ENCODE results near the gene IL1RAPL1.

IL1RAPL1 gene

DNA sequence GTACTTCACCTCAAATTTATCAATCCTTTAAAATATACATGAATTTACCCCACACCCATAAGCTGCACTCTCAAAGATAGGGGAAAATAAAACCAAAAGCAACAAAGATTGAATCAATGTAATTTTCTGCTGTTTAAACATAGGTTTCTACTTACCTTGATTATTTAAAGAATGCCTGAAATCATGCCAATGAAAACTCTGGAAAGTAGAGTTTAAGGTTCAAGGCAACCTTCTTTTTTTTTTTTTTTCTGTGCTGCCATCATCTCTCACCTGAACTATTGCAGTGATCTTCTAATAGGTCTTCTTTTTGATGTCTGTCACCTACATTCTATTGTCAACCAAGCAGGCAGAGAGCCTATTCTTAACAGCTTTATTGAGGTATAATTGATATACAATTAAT lies 682.1 kb downstream of the IL1RAPL1 start:
- no peaks in the 10 kb centered on the region for H3K27me3 ChIP-seq (ENCODE audit: control insufficient read depth in 1 of 2, insufficient read depth in 2 of 2, low read length in 2 of 2)
- no peaks in the 10 kb centered on the region for H3K36me3 ChIP-seq (ENCODE audit: control insufficient read depth in 1 of 2, insufficient read depth in 2 of 2, low read length in 2 of 2)
- H3K4me1 ChIP-seq (ENCODE audit: control insufficient read depth in 1 of 2, insufficient read depth in 2 of 2, low read length in 2 of 2) = no peaks in the 10 kb centered on the region
- no peak overlapping the region for H3K9ac ChIP-seq (ENCODE audit: low read depth in 1 of 2, low read length in 2 of 2)
- no peak overlapping the region for H3K4me3 ChIP-seq (ENCODE audit: low read depth in 1 of 2, low read length in 2 of 2)
- peaks cover 0 to 3% of the 10 kb centered on the region in 2 donors for H3K9me3 ChIP-seq (ENCODE audit: control insufficient read depth in 1 of 2, low read length in 2 of 2)
- H3K27ac ChIP-seq (ENCODE audit: low read depth, low read length) = no peak overlapping the region

GRCh38 chrX:29274517-29274916 lies 687.3 kb downstream of the IL1RAPL1 start:
- H3K27me3 ChIP-seq (ENCODE audit: control insufficient read depth in 1 of 2, insufficient read depth in 2 of 2, low read length in 2 of 2) = no peaks in the 10 kb centered on the region
- no peak overlapping the region for H3K4me3 ChIP-seq (ENCODE audit: low read depth in 1 of 2, low read length in 2 of 2)
- H3K27ac ChIP-seq (ENCODE audit: low read depth, low read length) = no peak overlapping the region
- no peak overlapping the region for H3K9ac ChIP-seq (ENCODE audit: low read depth in 1 of 2, low read length in 2 of 2)
- H3K36me3 ChIP-seq (ENCODE audit: control insufficient read depth in 1 of 2, insufficient read depth in 2 of 2, low read length in 2 of 2) = no peaks in the 10 kb centered on the region
- peaks cover 0 to 3% of the 10 kb centered on the region in 2 donors for H3K9me3 ChIP-seq (ENCODE audit: control insufficient read depth in 1 of 2, low read length in 2 of 2)
- no peaks in the 10 kb centered on the region for H3K4me1 ChIP-seq (ENCODE audit: control insufficient read depth in 1 of 2, insufficient read depth in 2 of 2, low read length in 2 of 2)

DNA sequence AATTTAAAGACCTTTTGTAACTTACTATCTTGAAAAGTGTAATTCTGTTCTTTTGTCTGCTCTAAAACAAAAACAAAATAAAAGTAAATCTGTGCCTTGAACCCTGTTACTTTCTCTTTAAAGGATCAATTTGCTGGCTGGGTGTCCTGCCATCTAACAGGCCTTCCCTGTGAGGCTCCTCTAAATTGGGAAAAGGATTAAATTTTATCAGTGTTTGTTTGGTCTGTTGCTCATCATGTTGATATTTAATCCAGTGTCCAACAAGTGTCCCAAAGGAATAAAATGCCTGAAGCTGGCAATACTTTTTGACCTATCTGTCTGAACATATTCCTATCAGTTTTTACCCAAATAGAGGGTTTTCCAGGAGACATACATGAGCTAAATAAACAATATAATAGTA lies 688.7 kb downstream of the IL1RAPL1 start:
- no peak overlapping the region for H3K4me3 ChIP-seq (ENCODE audit: low read depth in 1 of 2, low read length in 2 of 2)
- H3K9ac ChIP-seq (ENCODE audit: low read depth in 1 of 2, low read length in 2 of 2) = no peak overlapping the region
- no peak overlapping the region for H3K27ac ChIP-seq (ENCODE audit: low read depth, low read length)
- H3K9me3 ChIP-seq (ENCODE audit: control insufficient read depth in 1 of 2, low read length in 2 of 2) = peaks cover 0 to 3% of the 10 kb centered on the region in 2 donors
- H3K36me3 ChIP-seq (ENCODE audit: control insufficient read depth in 1 of 2, insufficient read depth in 2 of 2, low read length in 2 of 2) = no peaks in the 10 kb centered on the region
- no peaks in the 10 kb centered on the region for H3K27me3 ChIP-seq (ENCODE audit: control insufficient read depth in 1 of 2, insufficient read depth in 2 of 2, low read length in 2 of 2)
- H3K4me1 ChIP-seq (ENCODE audit: control insufficient read depth in 1 of 2, insufficient read depth in 2 of 2, low read length in 2 of 2) = no peaks in the 10 kb centered on the region

DNA sequence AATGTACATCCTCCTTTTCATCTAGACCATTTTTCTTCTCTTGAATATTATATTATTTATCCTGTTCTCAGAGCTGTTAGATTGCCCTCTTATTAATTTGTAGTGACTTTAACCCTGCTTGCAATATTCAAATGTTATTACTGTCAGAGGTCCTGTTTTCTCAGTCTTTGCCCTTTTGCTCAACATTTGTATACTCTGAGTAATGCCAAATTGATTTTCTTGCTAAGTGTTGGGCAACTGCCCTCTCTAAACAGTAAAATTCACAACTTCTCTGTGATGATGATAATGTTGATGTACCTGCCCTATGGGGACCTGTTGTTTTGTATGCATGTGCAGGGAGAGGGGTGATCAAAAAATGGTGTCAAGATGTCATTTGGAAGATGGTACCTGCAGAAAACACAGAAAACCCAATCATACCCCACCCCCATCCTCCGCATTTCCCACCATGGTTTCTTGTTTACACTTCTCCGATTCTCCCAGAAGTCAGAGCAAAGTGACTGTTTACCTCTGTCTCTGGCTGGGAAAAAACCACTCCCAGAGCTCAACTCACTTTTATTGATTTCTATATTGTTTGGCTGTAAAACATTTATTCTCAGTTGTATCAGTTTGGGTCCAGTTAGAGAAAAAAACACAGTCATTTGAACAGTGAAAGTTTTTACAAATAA lies 694.0 kb downstream of the IL1RAPL1 start:
- H3K27me3 ChIP-seq (ENCODE audit: control insufficient read depth in 1 of 2, insufficient read depth in 2 of 2, low read length in 2 of 2) = no peaks in the 10 kb centered on the region
- H3K27ac ChIP-seq (ENCODE audit: low read depth, low read length) = no peak overlapping the region
- H3K4me3 ChIP-seq (ENCODE audit: low read depth in 1 of 2, low read length in 2 of 2) = no peak overlapping the region
- H3K9ac ChIP-seq (ENCODE audit: low read depth in 1 of 2, low read length in 2 of 2) = no peak overlapping the region
- no peaks in the 10 kb centered on the region for H3K4me1 ChIP-seq (ENCODE audit: control insufficient read depth in 1 of 2, insufficient read depth in 2 of 2, low read length in 2 of 2)
- no peaks in the 10 kb centered on the region for H3K36me3 ChIP-seq (ENCODE audit: control insufficient read depth in 1 of 2, insufficient read depth in 2 of 2, low read length in 2 of 2)
- H3K9me3 ChIP-seq (ENCODE audit: control insufficient read depth in 1 of 2, low read length in 2 of 2) = no peaks in the 10 kb centered on the region

DNA sequence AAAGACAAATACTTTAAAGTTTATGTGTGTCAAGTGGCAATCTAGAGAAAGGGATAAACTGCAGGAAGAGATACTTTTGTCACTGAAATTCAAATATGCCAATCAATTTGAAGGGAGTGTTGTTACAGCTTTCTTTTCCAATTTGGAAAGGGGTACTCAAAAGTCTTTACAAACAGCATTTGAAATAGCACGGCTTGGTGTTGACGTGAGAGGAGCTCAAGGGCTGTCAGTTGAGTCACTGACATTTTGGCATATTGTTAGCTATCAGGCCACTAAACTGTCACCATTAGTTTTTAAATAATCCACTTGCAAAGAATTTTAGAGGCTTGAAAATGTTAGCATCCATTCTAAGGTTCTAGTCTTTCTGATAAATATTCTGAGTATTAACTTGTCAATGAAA lies 698.4 kb downstream of the IL1RAPL1 start:
- H3K9me3 ChIP-seq (ENCODE audit: control insufficient read depth in 1 of 2, low read length in 2 of 2) = no peaks in the 10 kb centered on the region
- no peak overlapping the region for H3K9ac ChIP-seq (ENCODE audit: low read depth in 1 of 2, low read length in 2 of 2)
- H3K4me1 ChIP-seq (ENCODE audit: control insufficient read depth in 1 of 2, insufficient read depth in 2 of 2, low read length in 2 of 2) = no peaks in the 10 kb centered on the region
- H3K4me3 ChIP-seq (ENCODE audit: low read depth in 1 of 2, low read length in 2 of 2) = no peak overlapping the region
- no peak overlapping the region for H3K27ac ChIP-seq (ENCODE audit: low read depth, low read length)
- H3K27me3 ChIP-seq (ENCODE audit: control insufficient read depth in 1 of 2, insufficient read depth in 2 of 2, low read length in 2 of 2) = no peaks in the 10 kb centered on the region
- no peaks in the 10 kb centered on the region for H3K36me3 ChIP-seq (ENCODE audit: control insufficient read depth in 1 of 2, insufficient read depth in 2 of 2, low read length in 2 of 2)

GRCh38 chrX:29295987-29296680 lies 708.9 kb downstream of the IL1RAPL1 start:
- no peak overlapping the region for H3K4me3 ChIP-seq (ENCODE audit: low read depth in 1 of 2, low read length in 2 of 2)
- H3K27me3 ChIP-seq (ENCODE audit: control insufficient read depth in 1 of 2, insufficient read depth in 2 of 2, low read length in 2 of 2) = no peaks in the 10 kb centered on the region
- no peak overlapping the region for H3K27ac ChIP-seq (ENCODE audit: low read depth, low read length)
- H3K36me3 ChIP-seq (ENCODE audit: control insufficient read depth in 1 of 2, insufficient read depth in 2 of 2, low read length in 2 of 2) = no peaks in the 10 kb centered on the region
- no peaks in the 10 kb centered on the region for H3K4me1 ChIP-seq (ENCODE audit: control insufficient read depth in 1 of 2, insufficient read depth in 2 of 2, low read length in 2 of 2)
- H3K9me3 ChIP-seq (ENCODE audit: control insufficient read depth in 1 of 2, low read length in 2 of 2) = no peaks in the 10 kb centered on the region
- no peak overlapping the region for H3K9ac ChIP-seq (ENCODE audit: low read depth in 1 of 2, low read length in 2 of 2)

GRCh38 chrX:29297171-29297800 lies 710.0 kb downstream of the IL1RAPL1 start:
- H3K27me3 ChIP-seq (ENCODE audit: control insufficient read depth in 1 of 2, insufficient read depth in 2 of 2, low read length in 2 of 2) = no peaks in the 10 kb centered on the region
- no peak overlapping the region for H3K4me3 ChIP-seq (ENCODE audit: low read depth in 1 of 2, low read length in 2 of 2)
- H3K9ac ChIP-seq (ENCODE audit: low read depth in 1 of 2, low read length in 2 of 2) = no peak overlapping the region
- H3K36me3 ChIP-seq (ENCODE audit: control insufficient read depth in 1 of 2, insufficient read depth in 2 of 2, low read length in 2 of 2) = no peaks in the 10 kb centered on the region
- no peaks in the 10 kb centered on the region for H3K9me3 ChIP-seq (ENCODE audit: control insufficient read depth in 1 of 2, low read length in 2 of 2)
- no peak overlapping the region for H3K27ac ChIP-seq (ENCODE audit: low read depth, low read length)
- no peaks in the 10 kb centered on the region for H3K4me1 ChIP-seq (ENCODE audit: control insufficient read depth in 1 of 2, insufficient read depth in 2 of 2, low read length in 2 of 2)

GRCh38 chrX:29299684-29300083 lies 712.4 kb downstream of the IL1RAPL1 start:
- no peak overlapping the region for H3K27ac ChIP-seq (ENCODE audit: low read depth, low read length)
- H3K36me3 ChIP-seq (ENCODE audit: control insufficient read depth in 1 of 2, insufficient read depth in 2 of 2, low read length in 2 of 2) = no peaks in the 10 kb centered on the region
- H3K9me3 ChIP-seq (ENCODE audit: control insufficient read depth in 1 of 2, low read length in 2 of 2) = no peaks in the 10 kb centered on the region
- no peak overlapping the region for H3K4me3 ChIP-seq (ENCODE audit: low read depth in 1 of 2, low read length in 2 of 2)
- no peaks in the 10 kb centered on the region for H3K27me3 ChIP-seq (ENCODE audit: control insufficient read depth in 1 of 2, insufficient read depth in 2 of 2, low read length in 2 of 2)
- H3K9ac ChIP-seq (ENCODE audit: low read depth in 1 of 2, low read length in 2 of 2) = no peak overlapping the region
- no peaks in the 10 kb centered on the region for H3K4me1 ChIP-seq (ENCODE audit: control insufficient read depth in 1 of 2, insufficient read depth in 2 of 2, low read length in 2 of 2)

- no peaks in the 10 kb centered on the region for H3K36me3 ChIP-seq (ENCODE audit: control insufficient read depth in 1 of 2, insufficient read depth in 2 of 2, low read length in 2 of 2)
- H3K27me3 ChIP-seq (ENCODE audit: control insufficient read depth in 1 of 2, insufficient read depth in 2 of 2, low read length in 2 of 2) = no peaks in the 10 kb centered on the region
- no peak overlapping the region for H3K27ac ChIP-seq (ENCODE audit: low read depth, low read length)
- H3K9me3 ChIP-seq (ENCODE audit: control insufficient read depth in 1 of 2, low read length in 2 of 2) = peaks cover 0 to 5% of the 10 kb centered on the region in 2 donors
- no peak overlapping the region for H3K9ac ChIP-seq (ENCODE audit: low read depth in 1 of 2, low read length in 2 of 2)
- no peak overlapping the region for H3K4me3 ChIP-seq (ENCODE audit: low read depth in 1 of 2, low read length in 2 of 2)
- no peaks in the 10 kb centered on the region for H3K4me1 ChIP-seq (ENCODE audit: control insufficient read depth in 1 of 2, insufficient read depth in 2 of 2, low read length in 2 of 2)
These were observed 721.5 kb downstream of the IL1RAPL1 start for GRCh38 chrX:29308726-29309125.

- Histone ChIP-seq H3K27me3 (ENCODE audit: control insufficient read depth in 1 of 2, insufficient read depth in 2 of 2, low read length in 2 of 2) (no peaks in the 10 kb centered on the region), H3K36me3 (ENCODE audit: control insufficient read depth in 1 of 2, insufficient read depth in 2 of 2, low read length in 2 of 2) (no peaks in the 10 kb centered on the region), H3K4me3 (ENCODE audit: low read depth in 1 of 2, low read length in 2 of 2) (no peak overlapping the region), H3K27ac (ENCODE audit: low read depth, low read length) (no peak overlapping the region), H3K4me1 (ENCODE audit: control insufficient read depth in 1 of 2, insufficient read depth in 2 of 2, low read length in 2 of 2) (no peaks in the 10 kb centered on the region), H3K9me3 (ENCODE audit: control insufficient read depth in 1 of 2, low read length in 2 of 2) (no peaks in the 10 kb centered on the region), H3K9ac (ENCODE audit: low read depth in 1 of 2, low read length in 2 of 2) (no peak overlapping the region)
These were observed 728.7 kb downstream of the IL1RAPL1 start for GRCh38 chrX:29315931-29316330.

Data from duodenal mucosa (tissue), 2 donors.